ENCODE data around the gene PPARD.
"Not testable (repeated sequence)": the region's sequence is repeated elsewhere in the genome, so short reads cannot be mapped to it uniquely, and the experiment has no call there.

PPARD gene

DNA sequence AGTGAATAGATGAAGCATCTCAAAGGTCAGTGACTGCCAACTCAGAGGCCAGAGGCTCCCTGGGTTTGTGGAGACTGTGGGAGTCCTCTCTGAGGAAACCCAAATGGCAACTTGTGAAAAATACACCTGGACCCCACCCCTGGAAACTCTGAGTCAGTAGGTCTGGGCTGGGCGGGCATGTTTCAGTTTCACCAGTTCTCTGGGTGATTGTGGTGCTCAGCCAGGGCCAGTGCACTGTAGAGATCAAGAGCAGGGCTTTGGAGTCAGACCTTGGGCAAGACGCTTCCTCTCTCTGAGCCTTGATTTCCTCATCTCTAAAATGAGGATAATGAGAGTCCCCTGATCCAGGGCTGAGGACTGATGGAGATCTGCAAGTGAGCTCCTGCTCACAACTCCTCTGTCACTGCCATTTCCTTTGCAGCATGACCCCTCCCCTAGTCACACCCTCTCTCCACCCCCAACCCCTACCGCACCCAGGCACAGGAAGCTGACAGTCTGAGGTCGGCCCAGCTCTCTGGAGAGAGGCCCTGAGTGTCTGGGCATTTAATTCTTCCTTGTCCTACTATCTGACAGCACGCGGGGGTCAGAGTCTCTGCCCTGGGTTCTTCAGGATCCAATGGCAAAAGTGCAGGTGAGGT is 39.6 kb upstream of the PPARD start:
- H3K4me1 ChIP-seq (ENCODE audit: control insufficient read depth in 1 of 2, insufficient read depth in 2 of 2, low read length in 2 of 2), result no peaks in the 10 kb centered on the region
- H3K27ac ChIP-seq (ENCODE audit: low read length), result peak overlapping the region; percentile 80
- H3K9me3 ChIP-seq (ENCODE audit: control insufficient read depth in 1 of 2, low read length in 2 of 2), result no peaks in the 10 kb centered on the region
- no peaks in the 10 kb centered on the region for H3K36me3 ChIP-seq (ENCODE audit: control insufficient read depth in 1 of 2, insufficient read depth in 2 of 2, low read length in 2 of 2)
- no peaks in the 10 kb centered on the region for H3K27me3 ChIP-seq (ENCODE audit: low read depth, low read length)
- H3K4me3 ChIP-seq (ENCODE audit: low read depth in 1 of 2, low read length in 2 of 2), result peak overlapping the region in 1 of 2 donors; percentile 15

DNA sequence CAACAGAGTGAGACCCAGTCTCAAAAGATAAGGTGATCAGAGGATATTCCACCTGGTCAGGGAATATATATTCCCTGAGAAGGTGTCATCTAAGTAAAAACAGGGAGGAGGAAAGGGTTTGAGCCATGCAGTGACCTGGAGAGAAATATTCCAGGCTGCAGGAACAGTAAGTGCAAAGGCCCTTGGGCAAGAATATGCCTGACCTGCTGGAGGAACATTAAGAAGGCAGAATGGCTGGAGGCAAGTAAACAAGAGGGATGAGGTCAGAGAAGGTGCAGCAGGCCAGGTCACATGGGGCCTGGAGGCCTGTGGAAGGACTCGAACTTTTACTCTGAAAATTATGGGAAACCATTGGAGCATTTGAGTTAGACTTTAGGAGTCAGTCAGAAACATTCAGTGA is 38.1 kb upstream of the PPARD start:
- Histone ChIP-seq H3K9me3 (ENCODE audit: control insufficient read depth in 1 of 2, low read length in 2 of 2) (no peaks in the 10 kb centered on the region), H3K4me3 (ENCODE audit: low read depth in 1 of 2, low read length in 2 of 2) (no peak overlapping the region), H3K4me1 (ENCODE audit: control insufficient read depth in 1 of 2, insufficient read depth in 2 of 2, low read length in 2 of 2) (no peaks in the 10 kb centered on the region), H3K36me3 (ENCODE audit: control insufficient read depth in 1 of 2, insufficient read depth in 2 of 2, low read length in 2 of 2) (no peaks in the 10 kb centered on the region), H3K27me3 (ENCODE audit: low read depth, low read length) (no peaks in the 10 kb centered on the region), H3K27ac (ENCODE audit: low read length) (no peak overlapping the region)

DNA sequence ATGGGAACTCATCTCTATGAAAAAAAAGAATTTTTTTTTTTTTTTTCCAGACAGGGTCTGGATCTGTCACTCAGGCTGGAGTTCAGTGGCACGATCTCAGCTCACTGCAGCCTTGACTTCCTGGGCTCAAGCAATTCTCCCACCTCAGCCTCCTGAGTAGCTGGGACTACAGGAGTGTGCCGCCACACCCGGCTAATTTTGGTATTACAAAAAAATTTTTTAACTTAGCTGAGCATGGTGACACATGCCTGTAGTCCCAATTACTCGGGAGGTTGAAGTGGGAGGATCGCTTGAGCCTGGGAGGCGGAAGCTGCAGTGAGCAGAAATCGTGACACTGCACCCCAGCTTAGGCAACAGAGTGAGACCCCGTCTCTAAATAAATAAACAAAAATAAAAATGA is 37.2 kb upstream of the PPARD start:
- H3K36me3 ChIP-seq (ENCODE audit: control insufficient read depth in 1 of 2, insufficient read depth in 2 of 2, low read length in 2 of 2), result no peaks in the 10 kb centered on the region
- H3K27ac ChIP-seq (ENCODE audit: low read length), result no peak overlapping the region
- H3K9me3 ChIP-seq (ENCODE audit: control insufficient read depth in 1 of 2, low read length in 2 of 2), result no peaks in the 10 kb centered on the region
- H3K4me3 ChIP-seq (ENCODE audit: low read depth in 1 of 2, low read length in 2 of 2), result no peak overlapping the region
- no peaks in the 10 kb centered on the region for H3K4me1 ChIP-seq (ENCODE audit: control insufficient read depth in 1 of 2, insufficient read depth in 2 of 2, low read length in 2 of 2)
- no peaks in the 10 kb centered on the region for H3K27me3 ChIP-seq (ENCODE audit: low read depth, low read length)

DNA sequence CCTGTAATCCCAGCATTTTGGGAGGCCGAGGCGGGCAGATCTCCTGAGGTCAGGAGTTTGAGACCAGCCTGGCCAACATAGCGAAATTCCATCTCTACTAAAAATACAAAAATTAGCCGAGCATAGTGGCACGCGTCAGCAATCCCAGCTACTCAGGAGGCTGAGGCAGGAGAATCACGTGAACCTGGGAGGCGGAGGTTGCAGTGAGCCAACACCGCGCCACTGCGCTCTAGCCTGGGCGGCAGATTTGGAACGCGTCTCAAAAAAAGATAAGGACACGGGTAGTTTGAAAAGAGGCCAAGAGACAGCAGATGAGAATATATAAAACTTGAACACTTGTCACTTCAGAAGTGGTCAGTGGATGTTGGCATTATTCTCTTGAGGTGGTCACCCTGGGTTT is 35.2 kb upstream of the PPARD start:
- H3K4me3 ChIP-seq (ENCODE audit: low read depth in 1 of 2, low read length in 2 of 2); H3K36me3 ChIP-seq (ENCODE audit: control insufficient read depth in 1 of 2, insufficient read depth in 2 of 2, low read length in 2 of 2); H3K4me1 ChIP-seq (ENCODE audit: control insufficient read depth in 1 of 2, insufficient read depth in 2 of 2, low read length in 2 of 2); H3K27ac ChIP-seq (ENCODE audit: low read length); H3K27me3 ChIP-seq (ENCODE audit: low read depth, low read length); H3K9me3 ChIP-seq (ENCODE audit: control insufficient read depth in 1 of 2, low read length in 2 of 2): not testable (repeated sequence)

GRCh38 chr6:35308543-35308942 is 33.8 kb upstream of the PPARD start:
- not testable (repeated sequence) for H3K9me3 ChIP-seq (ENCODE audit: control insufficient read depth in 1 of 2, low read length in 2 of 2); H3K4me3 ChIP-seq (ENCODE audit: low read depth in 1 of 2, low read length in 2 of 2); H3K36me3 ChIP-seq (ENCODE audit: control insufficient read depth in 1 of 2, insufficient read depth in 2 of 2, low read length in 2 of 2); H3K27ac ChIP-seq (ENCODE audit: low read length); H3K27me3 ChIP-seq (ENCODE audit: low read depth, low read length)
- H3K4me1 ChIP-seq (ENCODE audit: control insufficient read depth in 1 of 2, insufficient read depth in 2 of 2, low read length in 2 of 2), result peaks cover 6 to 12% of the 10 kb centered on the region in 2 donors

- Histone ChIP-seq H3K9me3 (ENCODE audit: control insufficient read depth in 1 of 2, low read length in 2 of 2) (no peaks in the 10 kb centered on the region), H3K36me3 (ENCODE audit: control insufficient read depth in 1 of 2, insufficient read depth in 2 of 2, low read length in 2 of 2) (no peaks in the 10 kb centered on the region), H3K4me3 (ENCODE audit: low read depth in 1 of 2, low read length in 2 of 2) (no peak overlapping the region), H3K27ac (ENCODE audit: low read length) (no peak overlapping the region), H3K4me1 (ENCODE audit: control insufficient read depth in 1 of 2, insufficient read depth in 2 of 2, low read length in 2 of 2) (peaks cover 6 to 12% of the 10 kb centered on the region in 2 donors), H3K27me3 (ENCODE audit: low read depth, low read length) (no peaks in the 10 kb centered on the region)
These were observed 32.6 kb upstream of the PPARD start for GRCh38 chr6:35309611-35310264.

GRCh38 chr6:35310265-35310831 is 32.0 kb upstream of the PPARD start:
- Histone ChIP-seq H3K9me3 (ENCODE audit: control insufficient read depth in 1 of 2, low read length in 2 of 2) (no peaks in the 10 kb centered on the region), H3K4me3 (ENCODE audit: low read depth in 1 of 2, low read length in 2 of 2) (no peak overlapping the region), H3K4me1 (ENCODE audit: control insufficient read depth in 1 of 2, insufficient read depth in 2 of 2, low read length in 2 of 2) (peaks cover 6 to 12% of the 10 kb centered on the region in 2 donors), H3K27ac (ENCODE audit: low read length) (no peak overlapping the region), H3K27me3 (ENCODE audit: low read depth, low read length) (no peaks in the 10 kb centered on the region), H3K36me3 (ENCODE audit: control insufficient read depth in 1 of 2, insufficient read depth in 2 of 2, low read length in 2 of 2) (no peaks in the 10 kb centered on the region)

- no peaks in the 10 kb centered on the region for H3K9me3 ChIP-seq (ENCODE audit: control insufficient read depth in 1 of 2, low read length in 2 of 2)
- H3K4me3 ChIP-seq (ENCODE audit: low read depth in 1 of 2, low read length in 2 of 2), result no peak overlapping the region
- peaks cover 6 to 12% of the 10 kb centered on the region in 2 donors for H3K4me1 ChIP-seq (ENCODE audit: control insufficient read depth in 1 of 2, insufficient read depth in 2 of 2, low read length in 2 of 2)
- peak overlapping the region; percentile 27 for H3K27ac ChIP-seq (ENCODE audit: low read length)
- H3K27me3 ChIP-seq (ENCODE audit: low read depth, low read length), result no peaks in the 10 kb centered on the region
- no peaks in the 10 kb centered on the region for H3K36me3 ChIP-seq (ENCODE audit: control insufficient read depth in 1 of 2, insufficient read depth in 2 of 2, low read length in 2 of 2)
These were observed 30.8 kb upstream of the PPARD start for GRCh38 chr6:35311390-35312075.

- Histone ChIP-seq H3K4me1 (ENCODE audit: control insufficient read depth in 1 of 2, insufficient read depth in 2 of 2, low read length in 2 of 2) (peaks cover 6 to 12% of the 10 kb centered on the region in 2 donors), H3K4me3 (ENCODE audit: low read depth in 1 of 2, low read length in 2 of 2) (no peak overlapping the region), H3K36me3 (ENCODE audit: control insufficient read depth in 1 of 2, insufficient read depth in 2 of 2, low read length in 2 of 2) (peaks cover 0 to 2% of the 10 kb centered on the region in 2 donors), H3K27ac (ENCODE audit: low read length) (no peak overlapping the region), H3K9me3 (ENCODE audit: control insufficient read depth in 1 of 2, low read length in 2 of 2) (no peaks in the 10 kb centered on the region), H3K27me3 (ENCODE audit: low read depth, low read length) (no peaks in the 10 kb centered on the region)
These were observed 30.1 kb upstream of the PPARD start for GRCh38 chr6:35312076-35312800.

GRCh38 chr6:35312807-35313206 is 29.6 kb upstream of the PPARD start:
- Histone ChIP-seq H3K4me1 (ENCODE audit: control insufficient read depth in 1 of 2, insufficient read depth in 2 of 2, low read length in 2 of 2) (peaks cover 6 to 15% of the 10 kb centered on the region in 2 donors), H3K4me3 (ENCODE audit: low read depth in 1 of 2, low read length in 2 of 2) (no peak overlapping the region), H3K27me3 (ENCODE audit: low read depth, low read length) (no peaks in the 10 kb centered on the region), H3K27ac (ENCODE audit: low read length) (no peak overlapping the region), H3K36me3 (ENCODE audit: control insufficient read depth in 1 of 2, insufficient read depth in 2 of 2, low read length in 2 of 2) (peaks cover 0 to 4% of the 10 kb centered on the region in 2 donors), H3K9me3 (ENCODE audit: control insufficient read depth in 1 of 2, low read length in 2 of 2) (no peaks in the 10 kb centered on the region)

Data from muscle layer of duodenum (tissue), 2 donors.